Measurements from ENCODE around the gene ACP6.

Gene ACP6

DNA sequence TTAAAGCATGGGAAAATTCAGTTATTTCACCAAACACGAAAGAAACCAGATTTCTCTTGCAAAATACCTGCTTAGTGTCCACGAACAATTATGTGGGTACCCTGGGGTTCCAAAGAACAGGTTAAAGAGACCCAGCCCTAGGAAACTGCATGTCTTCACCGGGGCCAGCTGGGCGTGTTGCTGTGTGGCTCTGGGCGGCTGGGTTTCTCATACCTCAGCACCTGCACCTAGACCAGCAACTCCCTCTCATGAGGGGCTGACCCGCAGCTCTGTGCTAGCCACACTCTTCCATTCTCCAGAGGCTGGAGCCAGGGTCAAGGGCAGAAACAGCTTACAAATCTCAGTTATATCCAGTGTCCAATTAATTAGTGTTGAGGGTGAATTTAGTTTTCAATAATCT is 40.3 kb downstream of the ACP6 start:
- H3K4me3 ChIP-seq (ENCODE audit: low read depth, low read length): no peak overlapping the region

GRCh38 chr1:147628441-147628840 is 41.9 kb downstream of the ACP6 start:
- no peaks in the 10 kb centered on the region for H3K27me3 ChIP-seq (ENCODE audit: control insufficient read depth, insufficient read depth, low read length)
- no peaks in the 10 kb centered on the region for H3K9me3 ChIP-seq (ENCODE audit: control insufficient read depth, insufficient read depth, low read length)
- peaks cover 6% of the 10 kb centered on the region for H3K36me3 ChIP-seq (ENCODE audit: control insufficient read depth, insufficient read depth, low read length)
- no peak overlapping the region for H3K4me3 ChIP-seq (ENCODE audit: low read depth, low read length)
- H3K4me1 ChIP-seq (ENCODE audit: control insufficient read depth, insufficient read depth, low read length): no peaks in the 10 kb centered on the region
- H3K9ac ChIP-seq (ENCODE audit: low read depth, low read length): no peak overlapping the region

More for the DNA sequence above, 40.3 kb downstream of the ACP6 start:
- Histone ChIP-seq H3K9ac (ENCODE audit: low read depth, low read length) (no peak overlapping the region), H3K9me3 (ENCODE audit: control insufficient read depth, insufficient read depth, low read length) (no peaks in the 10 kb centered on the region), H3K27me3 (ENCODE audit: control insufficient read depth, insufficient read depth, low read length) (no peaks in the 10 kb centered on the region), H3K36me3 (ENCODE audit: control insufficient read depth, insufficient read depth, low read length) (no peaks in the 10 kb centered on the region), H3K4me1 (ENCODE audit: control insufficient read depth, insufficient read depth, low read length) (no peaks in the 10 kb centered on the region)

- Histone ChIP-seq H3K27me3 (ENCODE audit: control insufficient read depth, insufficient read depth, low read length) (no peaks in the 10 kb centered on the region), H3K9me3 (ENCODE audit: control insufficient read depth, insufficient read depth, low read length) (no peaks in the 10 kb centered on the region), H3K4me3 (ENCODE audit: low read depth, low read length) (no peak overlapping the region), H3K4me1 (ENCODE audit: control insufficient read depth, insufficient read depth, low read length) (no peaks in the 10 kb centered on the region), H3K36me3 (ENCODE audit: control insufficient read depth, insufficient read depth, low read length) (peaks cover 6% of the 10 kb centered on the region), H3K9ac (ENCODE audit: low read depth, low read length) (no peak overlapping the region)
Observed at GRCh38 chr1:147627435-147628110, 42.8 kb downstream of the ACP6 start.

DNA sequence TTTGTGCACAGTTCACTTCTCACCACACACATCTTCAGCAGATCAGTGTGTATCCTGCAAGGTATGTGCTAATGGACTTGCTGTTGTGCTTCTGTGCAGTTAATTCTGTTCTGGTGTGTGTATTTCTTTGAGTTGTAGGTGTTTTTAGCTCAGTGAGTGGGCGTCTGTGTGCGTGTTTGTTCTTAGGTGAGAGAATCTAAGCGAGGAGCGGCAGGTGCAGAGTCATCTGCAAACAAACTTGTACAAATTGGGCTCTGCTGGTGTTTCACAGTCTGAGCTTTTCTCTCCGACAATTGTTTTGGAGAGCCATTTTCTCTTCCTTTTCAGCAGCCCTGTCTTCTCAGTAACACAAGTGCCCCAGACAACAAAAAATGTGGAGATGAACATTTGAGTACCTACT is 43.6 kb downstream of the ACP6 start:
- H3K4me1 ChIP-seq (ENCODE audit: control insufficient read depth, insufficient read depth, low read length): no peaks in the 10 kb centered on the region
- no peaks in the 10 kb centered on the region for H3K27me3 ChIP-seq (ENCODE audit: control insufficient read depth, insufficient read depth, low read length)
- peaks cover 6% of the 10 kb centered on the region for H3K36me3 ChIP-seq (ENCODE audit: control insufficient read depth, insufficient read depth, low read length)
- H3K9me3 ChIP-seq (ENCODE audit: control insufficient read depth, insufficient read depth, low read length): no peaks in the 10 kb centered on the region
- no peak overlapping the region for H3K9ac ChIP-seq (ENCODE audit: low read depth, low read length)
- no peak overlapping the region for H3K4me3 ChIP-seq (ENCODE audit: low read depth, low read length)

GRCh38 chr1:147626291-147626690 is 44.0 kb downstream of the ACP6 start:
- Histone ChIP-seq H3K36me3 (ENCODE audit: control insufficient read depth, insufficient read depth, low read length) (peaks cover 6% of the 10 kb centered on the region), H3K4me3 (ENCODE audit: low read depth, low read length) (no peak overlapping the region), H3K27me3 (ENCODE audit: control insufficient read depth, insufficient read depth, low read length) (no peaks in the 10 kb centered on the region), H3K9ac (ENCODE audit: low read depth, low read length) (no peak overlapping the region), H3K9me3 (ENCODE audit: control insufficient read depth, insufficient read depth, low read length) (no peaks in the 10 kb centered on the region), H3K4me1 (ENCODE audit: control insufficient read depth, insufficient read depth, low read length) (no peaks in the 10 kb centered on the region)

DNA sequence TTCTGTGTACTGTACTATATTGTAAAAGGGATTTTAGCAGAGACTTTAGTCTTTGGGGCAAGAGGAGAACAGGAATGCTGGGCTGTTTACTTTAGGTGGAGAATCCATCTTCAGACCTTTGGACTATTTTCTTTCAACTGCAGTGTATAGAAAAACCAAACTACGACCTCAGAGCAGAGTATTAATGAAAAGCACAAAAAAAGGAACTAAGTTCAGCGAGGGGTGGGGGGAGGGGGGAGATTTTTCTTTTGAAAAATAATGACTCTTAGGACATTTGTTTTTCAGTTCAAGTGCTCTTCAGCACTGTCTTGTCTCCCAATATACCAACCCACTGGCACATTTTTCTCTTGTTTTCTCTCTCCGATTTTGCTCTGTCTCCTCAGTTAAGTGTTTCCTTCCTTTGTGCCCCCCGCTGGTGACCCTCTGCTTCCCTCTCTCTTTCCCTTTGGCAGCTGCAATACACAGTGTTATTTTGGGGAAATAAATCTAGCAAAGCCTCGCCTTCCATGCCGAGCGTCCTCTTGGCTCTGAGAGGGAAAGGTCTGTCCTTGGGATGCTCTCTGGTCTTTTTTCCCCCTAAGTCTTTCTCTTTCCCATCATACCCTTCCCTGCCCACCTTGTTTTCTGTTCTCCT is 44.8 kb downstream of the ACP6 start:
- Histone ChIP-seq H3K27me3 (ENCODE audit: control insufficient read depth, insufficient read depth, low read length) (no peaks in the 10 kb centered on the region), H3K36me3 (ENCODE audit: control insufficient read depth, insufficient read depth, low read length) (peaks cover 6% of the 10 kb centered on the region), H3K4me3 (ENCODE audit: low read depth, low read length) (no peak overlapping the region), H3K4me1 (ENCODE audit: control insufficient read depth, insufficient read depth, low read length) (no peaks in the 10 kb centered on the region), H3K9ac (ENCODE audit: low read depth, low read length) (no peak overlapping the region), H3K9me3 (ENCODE audit: control insufficient read depth, insufficient read depth, low read length) (no peaks in the 10 kb centered on the region)

GRCh38 chr1:147624529-147624928 is 45.8 kb downstream of the ACP6 start:
- Histone ChIP-seq H3K9ac (ENCODE audit: low read depth, low read length) (no peak overlapping the region), H3K27me3 (ENCODE audit: control insufficient read depth, insufficient read depth, low read length) (no peaks in the 10 kb centered on the region), H3K4me1 (ENCODE audit: control insufficient read depth, insufficient read depth, low read length) (no peaks in the 10 kb centered on the region), H3K9me3 (ENCODE audit: control insufficient read depth, insufficient read depth, low read length) (no peaks in the 10 kb centered on the region), H3K36me3 (ENCODE audit: control insufficient read depth, insufficient read depth, low read length) (peaks cover 11% of the 10 kb centered on the region), H3K4me3 (ENCODE audit: low read depth, low read length) (no peak overlapping the region)

- no peaks in the 10 kb centered on the region for H3K9me3 ChIP-seq (ENCODE audit: control insufficient read depth, insufficient read depth, low read length)
- H3K36me3 ChIP-seq (ENCODE audit: control insufficient read depth, insufficient read depth, low read length): peaks cover 16% of the 10 kb centered on the region
- H3K9ac ChIP-seq (ENCODE audit: low read depth, low read length): no peak overlapping the region
- no peak overlapping the region for H3K4me3 ChIP-seq (ENCODE audit: low read depth, low read length)
- H3K4me1 ChIP-seq (ENCODE audit: control insufficient read depth, insufficient read depth, low read length): no peaks in the 10 kb centered on the region
- H3K27me3 ChIP-seq (ENCODE audit: control insufficient read depth, insufficient read depth, low read length): no peaks in the 10 kb centered on the region
Observed at GRCh38 chr1:147624011-147624410, 46.3 kb downstream of the ACP6 start.

DNA sequence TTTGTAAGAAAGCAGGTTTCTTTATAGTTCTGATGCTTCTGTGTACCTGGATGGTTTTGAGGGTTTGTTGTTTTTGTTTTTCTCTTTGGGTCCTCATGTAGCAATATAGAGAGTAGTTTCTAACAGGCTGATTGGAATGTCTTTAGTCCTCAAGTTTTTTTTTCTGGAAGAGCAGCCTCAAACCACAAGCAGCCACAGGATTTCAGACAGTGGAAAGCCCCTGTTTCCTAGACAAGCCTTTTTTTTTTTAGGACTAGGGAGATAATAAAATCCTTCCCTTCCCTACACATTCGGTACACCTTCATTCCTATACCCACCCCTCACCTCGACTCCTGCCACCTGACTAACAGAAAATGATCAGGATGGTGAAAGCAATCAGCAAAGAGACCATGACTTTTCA is 47.6 kb downstream of the ACP6 start:
- Histone ChIP-seq H3K9ac (ENCODE audit: low read depth, low read length) (no peak overlapping the region), H3K9me3 (ENCODE audit: control insufficient read depth, insufficient read depth, low read length) (no peaks in the 10 kb centered on the region), H3K27me3 (ENCODE audit: control insufficient read depth, insufficient read depth, low read length) (no peaks in the 10 kb centered on the region), H3K36me3 (ENCODE audit: control insufficient read depth, insufficient read depth, low read length) (peaks cover 23% of the 10 kb centered on the region), H3K4me1 (ENCODE audit: control insufficient read depth, insufficient read depth, low read length) (no peaks in the 10 kb centered on the region), H3K4me3 (ENCODE audit: low read depth, low read length) (no peak overlapping the region)

- no peaks in the 10 kb centered on the region for H3K9me3 ChIP-seq (ENCODE audit: control insufficient read depth, insufficient read depth, low read length)
- no peaks in the 10 kb centered on the region for H3K4me1 ChIP-seq (ENCODE audit: control insufficient read depth, insufficient read depth, low read length)
- H3K27me3 ChIP-seq (ENCODE audit: control insufficient read depth, insufficient read depth, low read length): no peaks in the 10 kb centered on the region
- H3K4me3 ChIP-seq (ENCODE audit: low read depth, low read length): no peak overlapping the region
- H3K36me3 ChIP-seq (ENCODE audit: control insufficient read depth, insufficient read depth, low read length): peaks cover 31% of the 10 kb centered on the region
- H3K9ac ChIP-seq (ENCODE audit: low read depth, low read length): no peak overlapping the region
Observed at GRCh38 chr1:147620543-147620942, 49.8 kb downstream of the ACP6 start.

- no peaks in the 10 kb centered on the region for H3K4me1 ChIP-seq (ENCODE audit: control insufficient read depth, insufficient read depth, low read length)
- H3K9ac ChIP-seq (ENCODE audit: low read depth, low read length): no peak overlapping the region
- no peaks in the 10 kb centered on the region for H3K27me3 ChIP-seq (ENCODE audit: control insufficient read depth, insufficient read depth, low read length)
- H3K36me3 ChIP-seq (ENCODE audit: control insufficient read depth, insufficient read depth, low read length): peaks cover 32% of the 10 kb centered on the region
- no peak overlapping the region for H3K4me3 ChIP-seq (ENCODE audit: low read depth, low read length)
- no peaks in the 10 kb centered on the region for H3K9me3 ChIP-seq (ENCODE audit: control insufficient read depth, insufficient read depth, low read length)
Observed at GRCh38 chr1:147619741-147620140, 50.6 kb downstream of the ACP6 start.

- no peak overlapping the region for H3K4me3 ChIP-seq (ENCODE audit: low read depth, low read length)
- no peak overlapping the region for H3K9ac ChIP-seq (ENCODE audit: low read depth, low read length)
- peaks cover 31% of the 10 kb centered on the region for H3K36me3 ChIP-seq (ENCODE audit: control insufficient read depth, insufficient read depth, low read length)
- no peaks in the 10 kb centered on the region for H3K9me3 ChIP-seq (ENCODE audit: control insufficient read depth, insufficient read depth, low read length)
- no peaks in the 10 kb centered on the region for H3K27me3 ChIP-seq (ENCODE audit: control insufficient read depth, insufficient read depth, low read length)
- H3K4me1 ChIP-seq (ENCODE audit: control insufficient read depth, insufficient read depth, low read length): no peaks in the 10 kb centered on the region
Observed at GRCh38 chr1:147618771-147619170, 51.6 kb downstream of the ACP6 start.

Data from iPS-15b (cell line).